ENCODE results near the gene SMC1B.

DNA sequence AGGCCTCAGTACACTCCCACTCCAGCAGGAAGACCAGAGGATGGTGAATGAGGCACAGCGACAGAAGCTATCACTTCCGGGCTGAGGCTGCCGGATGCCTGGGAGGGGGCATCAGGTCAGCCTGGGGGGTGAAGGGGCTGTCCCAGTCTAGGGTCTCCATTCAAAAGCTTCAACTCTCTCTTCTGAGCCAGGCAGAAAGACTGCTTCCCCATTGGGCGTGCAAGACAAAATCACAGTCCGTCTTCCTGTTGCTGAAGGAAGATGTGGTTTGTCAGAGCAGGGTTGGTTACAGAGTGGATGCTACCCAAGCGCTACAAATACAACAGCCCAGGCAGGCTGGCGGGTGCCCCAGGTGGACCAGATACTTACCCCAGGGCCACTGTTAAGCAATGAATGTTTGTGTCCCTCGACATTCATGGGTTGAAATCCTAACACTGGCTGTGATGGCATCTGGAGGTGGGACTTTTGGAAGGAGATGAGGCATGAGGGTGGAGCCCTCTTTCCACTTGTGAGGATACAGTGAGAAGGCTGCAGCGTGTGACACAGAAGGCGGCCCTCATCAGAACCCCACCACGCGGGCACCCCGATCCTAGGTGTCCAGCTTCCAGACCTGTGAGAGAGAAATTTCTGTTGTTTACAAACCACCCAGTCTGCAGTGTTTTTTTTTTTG, 116.6 kb downstream of the SMC1B start:
- TF ChIP-seq CTCF (IDR thresholded peaks at IDR 0.05) (no peak), POLR2A (IDR thresholded peaks at IDR 0.05) (no peak)
